Measurements from ENCODE around the gene LYRM7.
"Not testable (repeated sequence)": the region's sequence is repeated elsewhere in the genome, so short reads cannot be mapped to it uniquely, and the experiment has no call there.

Gene LYRM7

GRCh38 chr5:131182839-131183238 is 12.1 kb downstream of the LYRM7 start:
- no peak for DNase-seq

GRCh38 chr5:131185523-131186104 is 14.9 kb downstream of the LYRM7 start:
- DNase-seq: no peak

DNA sequence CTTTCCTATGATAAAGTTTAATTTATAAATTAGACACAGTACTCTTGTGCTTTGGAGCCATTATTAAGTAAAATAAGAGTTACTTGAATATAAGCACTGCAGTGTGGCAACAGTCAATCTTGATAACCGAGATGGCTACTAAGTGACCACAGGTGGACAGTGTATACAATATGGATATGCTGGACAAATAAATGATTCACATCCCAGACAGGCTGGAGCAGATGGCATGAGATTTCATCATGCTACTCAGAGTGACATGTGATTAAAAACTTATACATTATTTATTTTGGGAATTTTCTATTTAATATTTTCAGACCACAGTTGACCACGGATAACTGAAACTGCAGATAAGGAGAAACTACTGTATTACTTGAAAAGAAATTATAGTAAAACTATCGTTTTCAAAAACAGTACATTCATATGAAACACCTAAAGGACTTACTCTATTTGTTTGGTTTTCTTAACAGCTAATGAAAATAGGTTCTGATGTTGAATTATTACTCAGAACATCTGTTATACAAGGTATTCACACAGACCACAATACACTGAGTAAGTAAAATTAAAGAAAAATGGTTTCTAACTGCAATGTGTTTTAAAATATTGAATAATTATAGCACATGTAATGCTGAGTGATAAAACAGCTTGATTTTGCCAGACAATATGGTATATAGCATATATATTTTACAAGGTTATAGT is 16.0 kb downstream of the LYRM7 start:
- DNase-seq: no peak

DNA sequence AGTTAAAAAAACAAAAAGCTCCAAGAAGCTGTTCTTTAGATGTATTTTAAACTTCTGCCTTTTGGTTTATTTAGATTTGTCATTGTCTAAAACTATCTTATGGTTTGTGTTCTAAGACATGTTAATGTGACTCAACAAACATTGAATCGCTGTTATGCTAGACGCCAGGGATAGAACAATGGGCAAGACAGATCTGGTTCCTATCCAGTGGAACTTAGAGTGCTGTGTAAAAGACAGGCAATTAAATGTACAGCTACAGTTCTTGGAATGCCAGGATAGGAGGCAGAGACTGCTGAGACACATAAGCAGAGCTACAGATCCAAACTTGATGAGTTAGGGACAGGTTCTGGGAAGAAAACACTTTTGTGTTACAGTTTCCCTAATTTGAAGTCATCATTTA is 22.4 kb downstream of the LYRM7 start:
- no peak for DNase-seq

- DNase-seq: not testable (repeated sequence)
Measured at GRCh38 chr5:131193897-131194296, 23.2 kb downstream of the LYRM7 start.

GRCh38 chr5:131194725-131195124 is 24.0 kb downstream of the LYRM7 start:
- no peak for DNase-seq

GRCh38 chr5:131195696-131196095 is 25.0 kb downstream of the LYRM7 start:
- DNase-seq: no peak

- no peak for DNase-seq
Measured at GRCh38 chr5:131196331-131196730, 25.6 kb downstream of the LYRM7 start.

GRCh38 chr5:131198625-131199024 is 27.9 kb downstream of the LYRM7 start:
- DNase-seq: no peak

DNA sequence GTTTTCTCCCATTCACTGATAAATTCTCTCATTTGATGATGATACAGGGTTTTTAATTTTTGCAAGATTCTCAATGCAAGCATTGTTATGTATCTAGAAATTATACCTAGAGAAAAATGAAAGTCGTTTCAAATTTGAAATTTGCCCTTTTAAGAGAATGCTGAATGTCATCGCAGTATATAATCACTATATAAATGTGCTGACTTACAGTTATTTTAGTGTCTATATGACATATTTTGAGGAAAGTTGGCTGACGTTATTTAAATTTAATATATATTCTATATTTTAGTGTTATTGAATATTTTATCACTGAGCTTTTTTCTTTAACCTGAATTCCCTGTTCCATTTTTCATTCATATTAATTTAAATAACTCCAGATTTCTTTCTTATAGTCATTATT is 29.8 kb downstream of the LYRM7 start:
- no peak for DNase-seq

DNA sequence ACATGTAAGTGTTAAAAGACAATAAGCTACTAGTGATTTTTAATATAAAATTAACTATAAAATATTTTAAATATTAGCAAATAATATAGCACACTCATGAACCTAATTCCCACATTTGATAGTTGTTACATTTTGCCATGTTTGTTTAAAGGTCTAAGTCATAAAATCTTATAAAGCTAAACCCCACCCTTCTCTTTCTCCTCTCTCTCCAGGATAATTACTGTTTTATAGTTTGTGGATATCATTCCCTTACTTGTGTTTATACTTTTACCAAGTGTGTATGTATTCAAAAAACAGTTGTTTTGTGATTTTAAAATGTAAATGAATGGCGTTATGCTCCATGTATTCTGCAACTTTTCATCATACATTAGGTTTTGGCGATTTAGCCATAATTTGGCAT is 34.2 kb downstream of the LYRM7 start:
- no peak for DNase-seq

- DNase-seq: no peak
Measured at GRCh38 chr5:131206061-131206460, 35.3 kb downstream of the LYRM7 start.

DNA sequence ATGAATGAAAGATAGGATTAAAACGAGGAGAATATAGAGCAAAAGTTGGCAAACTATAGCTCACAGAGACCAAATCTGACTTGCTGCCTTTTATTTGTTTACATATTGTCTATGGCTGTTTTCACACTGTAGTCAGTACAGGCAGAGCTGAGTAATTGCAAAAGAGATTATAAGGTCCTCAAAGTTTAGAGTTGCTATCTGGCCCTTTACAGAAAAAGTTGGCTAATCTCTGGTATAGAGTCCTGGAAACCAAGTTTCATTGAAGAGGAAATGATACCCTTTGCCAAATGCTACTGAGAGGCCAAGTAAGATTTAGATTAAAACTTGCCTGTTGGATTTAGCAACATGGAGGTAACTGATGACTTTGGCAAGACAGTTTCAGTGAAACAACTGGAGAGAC is 36.0 kb downstream of the LYRM7 start:
- no peak for DNase-seq

DNA sequence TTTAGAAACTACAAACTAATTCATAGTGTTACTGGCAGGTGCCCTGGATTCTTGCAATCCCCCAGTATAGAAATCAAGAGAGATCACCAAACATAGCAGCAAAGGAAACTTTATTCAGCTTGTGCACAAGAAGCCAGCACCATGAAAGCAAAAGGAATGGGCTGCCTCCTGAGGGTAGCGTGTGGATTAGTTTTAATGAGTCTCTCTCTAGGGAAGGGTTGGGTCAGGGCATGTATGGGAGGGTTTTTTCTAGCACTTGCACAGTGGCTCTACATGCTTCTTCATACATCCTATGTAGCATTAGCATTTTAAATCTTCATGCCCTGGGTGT is 38.4 kb downstream of the LYRM7 start:
- DNase-seq: no peak

DNA sequence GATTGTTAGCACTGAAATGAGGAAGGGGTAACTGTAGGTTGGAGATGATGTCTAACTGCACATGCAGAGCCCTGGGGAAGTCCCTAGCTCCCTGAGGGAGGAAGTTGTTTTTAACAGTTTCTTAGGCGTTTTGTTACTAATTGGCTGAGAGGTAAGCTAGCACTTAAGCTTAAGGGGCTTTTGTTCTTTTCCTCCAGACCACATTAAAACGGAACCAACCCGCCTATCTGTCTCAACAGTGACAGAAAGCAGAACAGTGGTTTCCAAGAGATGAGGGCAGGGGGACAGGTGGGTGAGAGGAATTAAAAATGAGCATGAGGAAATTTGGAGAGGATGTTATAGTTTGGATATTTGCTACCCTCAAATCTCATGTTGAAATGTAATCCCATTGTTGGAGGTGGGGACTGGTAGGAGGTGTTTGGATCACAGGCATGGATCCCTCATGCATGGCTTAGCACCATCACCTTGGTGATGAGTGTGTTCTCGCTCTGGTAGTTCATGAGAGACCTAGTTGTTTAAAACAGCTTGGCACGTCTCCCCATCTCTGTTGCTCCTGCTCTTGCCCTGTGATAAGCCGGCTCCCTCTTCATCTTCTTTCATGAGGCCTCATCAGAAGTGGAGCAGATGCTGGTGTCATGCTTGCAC is 38.9 kb downstream of the LYRM7 start:
- DNase-seq: no peak

DNA sequence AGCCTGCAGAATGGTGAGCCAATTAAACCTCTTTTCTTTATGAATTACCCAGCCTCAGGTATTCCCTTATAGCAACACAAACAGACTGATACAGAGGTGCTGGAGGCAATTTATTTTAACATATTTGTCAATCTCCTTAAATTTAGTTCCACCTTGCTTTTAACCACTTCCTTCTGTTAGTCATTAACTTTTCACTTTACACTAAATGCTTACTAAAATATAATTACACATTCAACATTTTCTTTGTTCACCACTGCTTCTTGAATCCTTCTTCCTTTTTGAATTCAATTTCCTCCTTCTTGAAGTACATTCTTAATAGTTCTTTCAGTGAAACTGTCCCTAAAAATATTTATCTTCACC is 39.4 kb downstream of the LYRM7 start:
- DNase-seq: no peak

DNA sequence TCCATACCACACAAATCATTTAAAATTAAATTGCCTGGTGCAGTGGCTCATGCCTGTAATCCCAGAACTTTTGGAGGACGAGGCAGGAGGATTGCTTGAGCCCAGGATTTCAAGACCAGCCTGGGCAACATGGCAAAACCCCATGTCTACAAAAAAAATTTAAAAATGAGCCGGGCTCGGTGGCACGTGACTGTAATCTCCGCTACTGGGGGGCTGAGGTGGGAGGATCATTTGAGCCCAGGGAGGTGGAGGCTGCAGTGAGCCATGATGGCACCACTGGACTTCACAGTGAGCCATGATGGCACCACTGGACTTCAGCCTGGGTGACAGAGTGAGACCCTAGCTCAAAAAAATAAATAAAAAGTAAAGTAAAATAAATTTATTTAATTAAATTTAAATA is 40.9 kb downstream of the LYRM7 start:
- no peak for DNase-seq

GRCh38 chr5:131212471-131213021 is 41.8 kb downstream of the LYRM7 start:
- DNase-seq: no peak

DNA sequence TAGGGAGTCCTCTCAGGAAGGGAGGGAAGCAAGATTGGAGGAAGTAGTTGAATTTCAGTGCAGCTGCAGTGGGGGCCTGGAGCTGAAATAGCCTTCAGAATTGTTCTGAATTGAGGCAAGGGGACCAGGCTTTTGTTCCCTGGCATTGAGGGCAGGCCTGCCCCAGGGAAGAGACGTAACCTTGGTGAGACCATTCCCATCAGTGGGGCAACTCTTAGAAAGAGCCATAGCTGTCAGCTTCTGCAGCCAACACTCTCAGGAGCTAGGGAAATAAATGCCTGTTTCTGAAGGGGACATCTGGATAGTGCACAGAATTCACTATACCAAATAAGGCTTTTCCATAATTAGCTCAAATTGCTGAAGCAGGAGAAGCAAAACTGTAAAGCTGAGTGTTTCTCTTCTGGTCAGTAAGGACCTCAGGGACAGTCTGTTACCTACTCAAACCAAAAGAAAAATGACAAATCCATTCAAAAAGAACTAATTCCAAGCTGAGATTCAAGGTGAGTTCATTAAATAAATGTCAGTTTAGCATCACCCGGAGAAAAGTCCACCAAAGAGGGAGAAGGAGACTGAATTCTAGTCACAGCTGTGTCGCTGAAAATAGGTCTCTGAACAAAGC is 44.0 kb downstream of the LYRM7 start:
- no peak for DNase-seq

DNA sequence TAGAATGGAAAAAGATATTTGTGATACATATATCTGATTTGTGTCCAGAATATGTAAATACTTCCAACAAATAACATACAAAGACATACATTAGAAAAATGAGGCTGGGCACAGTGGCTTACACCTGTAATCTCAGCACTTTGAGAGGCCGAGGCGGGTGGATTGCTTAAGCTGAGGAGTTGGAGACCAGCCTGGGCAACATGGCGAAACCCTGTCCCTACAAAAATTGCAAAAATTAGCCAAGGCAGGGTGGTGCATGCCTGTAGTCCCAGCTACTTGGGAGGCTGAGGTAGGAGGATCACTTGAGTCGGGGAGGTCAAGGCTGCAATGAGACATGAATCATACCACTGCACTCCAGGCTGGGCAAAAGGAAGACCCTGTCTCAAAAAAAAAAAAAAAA is 47.0 kb downstream of the LYRM7 start:
- no peak for DNase-seq

GRCh38 chr5:131218392-131218791 is 47.6 kb downstream of the LYRM7 start:
- DNase-seq: no peak

DNA sequence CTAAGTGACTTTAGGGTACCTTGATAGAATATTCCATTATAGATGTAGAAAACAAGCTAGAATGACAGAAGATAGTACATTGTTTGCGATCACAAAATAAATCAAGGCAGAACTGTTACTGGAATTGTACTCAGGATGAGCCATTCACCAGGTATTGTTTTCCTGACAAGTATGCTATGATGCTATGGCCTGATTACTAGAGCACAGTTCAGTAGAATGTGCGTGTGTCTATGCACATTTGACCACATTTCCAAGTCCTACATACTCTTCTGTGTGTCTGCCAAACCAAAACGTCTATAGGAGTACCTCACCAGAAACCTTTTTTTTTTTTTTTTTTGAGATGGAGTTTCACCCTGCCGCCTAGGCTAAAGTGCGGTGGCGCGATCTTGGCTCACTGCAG is 49.8 kb downstream of the LYRM7 start:
- no peak for DNase-seq

DNA sequence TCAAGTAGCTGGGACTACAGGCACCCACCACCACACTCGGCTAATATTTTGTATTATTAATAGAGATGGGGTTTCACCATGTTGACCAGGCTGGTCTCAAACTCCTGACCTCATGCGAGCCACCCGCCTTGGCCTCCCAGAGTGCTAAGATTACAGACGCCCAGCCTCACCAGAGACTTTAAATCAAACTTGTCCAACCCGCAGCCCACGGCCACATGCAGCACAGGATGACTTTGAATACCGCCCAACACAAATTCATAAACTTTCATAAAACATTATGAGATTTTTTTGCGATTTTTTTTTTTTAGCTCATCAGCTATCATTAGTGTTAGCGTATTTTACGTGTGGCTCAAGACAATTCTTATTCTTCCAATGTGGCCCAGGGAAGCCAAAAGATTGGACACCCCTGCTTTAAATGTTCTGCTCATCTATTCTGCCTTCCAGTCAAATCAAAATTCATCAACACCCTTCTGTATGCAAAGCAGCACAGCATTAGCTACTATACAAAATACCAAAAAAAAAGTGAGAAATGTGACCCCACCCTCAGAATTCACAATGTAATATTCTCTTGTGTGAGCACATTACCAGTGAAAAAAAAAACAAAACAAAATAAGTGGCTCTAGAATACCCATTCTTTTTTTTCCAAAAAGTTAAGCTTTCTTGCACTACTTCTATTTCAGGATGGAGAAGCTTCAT is 50.4 kb downstream of the LYRM7 start:
- no peak for DNase-seq
